NT2/D1 (cell line): ENCODE measurements around the gene BMS1.

ENCODE experiments used
- YY1 ChIP-seq: IDR thresholded peaks from 2 replicates; pipeline ENCODE4 v1.6.1; 2011; ENCODE audit not compliant: insufficient read length, insufficient read depth
- ZNF274 ChIP-seq: IDR thresholded peaks from 2 replicates; pipeline ENCODE4 v1.6.1; 2011; ENCODE audit warnings: mild to moderate bottlenecking, low read depth, low read length

DNA sequence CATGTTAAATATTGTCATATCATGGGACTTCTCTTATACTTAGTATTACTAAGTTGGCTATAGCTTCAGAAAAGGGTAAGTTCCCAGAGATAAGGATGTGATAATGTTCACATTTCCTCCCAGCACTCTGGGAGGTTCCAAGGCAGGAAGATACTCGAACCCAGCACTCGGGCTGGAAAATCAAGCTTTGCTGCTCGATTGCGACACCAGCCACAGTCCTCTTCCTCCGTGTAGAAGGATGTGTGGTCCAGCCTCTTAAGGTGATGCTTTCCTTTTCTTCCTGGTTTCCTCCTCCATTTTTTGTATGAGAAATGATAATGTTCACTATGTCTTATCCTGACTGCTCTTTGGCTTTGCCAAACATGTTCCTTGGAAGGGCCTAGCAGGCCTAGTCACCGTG, 3.2 kb downstream of the BMS1 start:
- no peak for TF ChIP-seq YY1
- TF ChIP-seq ZNF274, result no peak
